A673 (cell line): ENCODE results near the gene REEP6.

ENCODE experiments used
- CTCF ChIP-seq: fragments of 300-800, 200-600 bp; sonication (generic); conservative IDR thresholded peaks from 2 replicates; pipeline ENCODE4 v1.5.1; 2017; ENCODE audit warnings: low read depth, mild to moderate bottlenecking, antibody characterized with exemption, low read length, moderate library complexity, mixed read lengths
- EZH2 ChIP-seq: fragments of 200-600 bp; sonication (generic); IDR thresholded peaks from 2 replicates; pipeline ENCODE4 v1.6.1; 2017; ENCODE audit warnings: borderline replicate concordance, low read depth, mild to moderate bottlenecking, mixed read lengths, antibody characterized with exemption, low read length; ENCODE audit not compliant: poor library complexity, severe bottlenecking

- no peak for TF ChIP-seq CTCF
- no peak for TF ChIP-seq EZH2
Measured at GRCh38 chr19:1455336-1456120, 35.5 kb upstream of the REEP6 start.
